MM.1S (cell line): ENCODE measurements around the gene MROH7.

Experiments
- CTCF ChIP-seq: fragments of 300-600 bp; sonication (generic); IDR thresholded peaks from 2 replicates; pipeline ENCODE4 v1.5.1; 2016; ENCODE audit warnings: antibody characterized with exemption, low read length, mixed read lengths
- EZH2 ChIP-seq: fragments of 300-600 bp; sonication (generic); optimal IDR thresholded peaks from 2 replicates; pipeline ENCODE3; 2017; ENCODE audit warnings: low read depth, mild to moderate bottlenecking, antibody characterized with exemption, low read length, mixed read lengths
- EZH2phosphoT487 ChIP-seq: fragments of 300-600 bp; sonication (generic); IDR thresholded peaks from 2 replicates; pipeline ENCODE4 v1.6.1; 2018; ENCODE audit warnings: antibody characterized with exemption, low read length

GRCh38 chr1:54742282-54742681 is 100.7 kb downstream of the MROH7 start:
- TF ChIP-seq EZH2 (no peak), CTCF (no peak), EZH2phosphoT487 (no peak)
